GM19023 (cell line): Measurements from ENCODE around the gene FAM13A.
A peak's percentile ranks its signal among the peaks of the same experiment; 100 is the strongest.
"Not testable (repeated sequence)": the region's sequence is repeated elsewhere in the genome, so short reads cannot be mapped to it uniquely, and the experiment has no call there.

Experiments
- ATAC-seq: cut with Tn5 transposase; IDR thresholded peaks from one replicate; pipeline ENCODE4 v1.9.1; 2021; ENCODE audit warnings: mild to moderate bottlenecking, moderate library complexity; ENCODE audit not compliant: unreplicated experiment

FAM13A gene

DNA sequence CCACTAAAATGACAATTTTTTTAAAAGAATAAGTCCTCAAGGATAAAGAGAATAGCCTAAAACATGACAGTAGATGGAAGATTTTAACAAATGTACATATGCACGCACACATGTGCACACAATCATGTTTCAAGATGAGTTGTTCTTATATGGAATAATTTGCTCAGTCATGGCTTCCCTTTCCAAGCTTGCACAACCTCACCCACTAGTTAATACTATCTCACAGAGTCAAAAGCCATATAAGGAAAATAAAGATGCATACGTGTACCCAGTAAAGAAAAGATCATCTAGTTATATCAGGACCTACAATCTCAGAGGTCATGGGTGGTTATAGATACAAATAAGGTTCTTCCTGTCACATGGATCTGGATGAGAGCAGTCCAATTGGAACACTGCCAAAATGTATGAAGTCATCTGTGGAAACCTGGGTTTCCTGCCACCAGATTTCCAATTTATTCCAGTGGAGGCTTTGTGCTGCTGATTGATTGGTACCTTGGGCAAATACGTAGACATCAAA lies 56.1 kb downstream of the FAM13A start:
- ATAC-seq, result no peak

DNA sequence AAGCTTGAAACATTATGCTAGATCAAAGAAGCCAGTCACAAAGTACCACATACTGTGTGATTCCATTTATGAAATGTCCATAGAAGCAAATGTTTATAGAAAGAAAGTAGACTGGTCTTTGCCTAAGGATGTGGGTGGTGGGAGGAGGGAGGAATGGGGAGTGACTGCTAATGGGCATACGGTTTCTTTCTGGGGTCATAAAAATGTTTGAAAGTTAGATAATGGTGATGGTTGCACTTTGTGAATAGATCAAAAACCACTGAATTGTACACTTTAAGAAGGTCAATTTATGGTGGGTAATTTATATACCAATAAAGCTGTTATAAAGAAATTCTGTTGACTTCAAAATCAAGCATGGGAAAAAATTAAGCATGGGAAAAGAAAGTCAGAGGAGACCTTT lies 56.6 kb downstream of the FAM13A start:
- ATAC-seq, result no peak

DNA sequence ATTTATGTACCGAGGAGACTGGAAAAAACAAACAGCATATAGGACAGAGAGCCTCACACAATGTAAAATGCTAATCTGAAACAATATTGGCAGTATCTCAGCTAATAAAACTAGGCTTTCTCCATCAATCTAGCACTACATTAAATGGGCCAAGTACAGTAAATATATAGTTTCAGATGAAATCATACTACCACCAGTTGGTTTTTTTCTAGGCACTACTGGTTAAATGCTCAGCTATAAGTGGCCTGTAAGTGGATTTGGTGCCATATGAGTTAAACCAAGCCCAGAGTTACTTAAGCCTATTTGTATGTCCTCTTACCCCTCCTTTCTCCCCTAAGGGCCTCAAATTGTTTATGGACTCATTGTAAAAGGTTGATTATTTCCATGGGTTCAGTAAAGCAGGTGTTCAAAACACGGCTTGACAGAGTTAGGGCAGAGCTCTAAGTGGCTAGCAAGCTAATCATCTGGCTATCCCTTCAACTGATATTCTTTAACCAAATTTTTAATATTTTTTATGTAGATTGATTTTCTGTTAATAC lies 57.5 kb downstream of the FAM13A start:
- no peak for ATAC-seq

GRCh38 chr4:88998891-88999290 lies 58.1 kb downstream of the FAM13A start:
- no peak for ATAC-seq

GRCh38 chr4:88998001-88998400 lies 59.0 kb downstream of the FAM13A start:
- no peak for ATAC-seq

GRCh38 chr4:88995874-88996273 lies 61.1 kb downstream of the FAM13A start:
- ATAC-seq, result no peak

GRCh38 chr4:88995257-88995656 lies 61.7 kb downstream of the FAM13A start:
- ATAC-seq, result not testable (repeated sequence)

DNA sequence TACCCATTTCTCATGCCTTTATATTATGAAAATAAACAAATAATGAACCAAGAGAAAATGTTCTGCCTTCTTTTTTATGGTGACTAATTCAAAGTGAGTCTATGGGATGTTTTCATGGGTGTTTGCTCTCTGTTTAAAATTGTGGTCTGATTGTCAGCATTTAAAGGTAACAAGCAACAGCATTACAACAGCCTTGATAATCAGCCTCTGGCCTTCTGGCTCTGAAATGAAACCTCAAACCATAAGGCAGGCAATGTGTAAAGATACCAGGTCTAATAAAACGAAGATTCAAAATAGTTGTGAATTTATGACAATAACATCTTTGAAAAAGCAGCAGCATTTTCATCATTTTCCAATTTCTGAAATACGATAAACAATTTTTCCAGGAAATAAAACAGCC lies 63.7 kb downstream of the FAM13A start:
- ATAC-seq, result no peak

DNA sequence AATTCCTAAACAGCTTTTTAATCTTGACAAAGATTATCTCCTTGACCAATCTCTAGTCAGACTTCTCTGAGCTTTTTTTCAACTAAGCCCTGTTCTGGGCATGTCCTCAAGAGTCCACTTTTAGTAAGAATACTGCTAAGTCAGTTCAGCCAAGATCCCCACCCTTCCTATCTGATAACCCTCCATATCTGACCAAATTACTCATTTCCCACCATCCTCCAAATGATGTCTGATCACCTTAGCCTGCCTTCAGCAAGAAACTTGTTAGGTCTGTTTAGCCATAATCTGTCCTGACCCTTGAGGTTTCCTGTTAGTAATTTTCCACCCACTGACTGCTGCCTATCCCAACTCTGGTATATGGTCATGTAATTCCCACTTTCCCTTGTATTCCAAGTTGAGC lies 65.2 kb downstream of the FAM13A start:
- no peak for ATAC-seq

DNA sequence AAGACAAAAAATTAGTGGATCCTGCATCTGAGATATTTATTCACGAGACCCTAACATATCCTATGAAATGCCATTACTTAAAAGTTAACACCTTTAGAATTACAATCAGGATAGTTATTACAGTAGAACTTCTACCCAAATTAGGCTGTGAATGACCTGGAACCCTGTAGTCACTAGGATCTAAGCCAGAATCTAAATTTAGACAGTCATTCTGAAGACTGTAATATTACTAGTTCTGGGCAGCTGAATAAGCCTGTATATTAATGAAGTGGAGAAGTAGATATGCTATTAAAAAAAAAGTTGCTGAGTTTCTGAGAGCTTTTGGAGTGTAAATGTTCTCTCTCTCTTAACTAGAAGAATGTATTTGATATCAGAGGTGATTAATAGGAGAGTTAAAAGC lies 67.0 kb downstream of the FAM13A start:
- ATAC-seq, result no peak

- no peak for ATAC-seq
Measured at GRCh38 chr4:88985088-88985773, 71.8 kb downstream of the FAM13A start.

DNA sequence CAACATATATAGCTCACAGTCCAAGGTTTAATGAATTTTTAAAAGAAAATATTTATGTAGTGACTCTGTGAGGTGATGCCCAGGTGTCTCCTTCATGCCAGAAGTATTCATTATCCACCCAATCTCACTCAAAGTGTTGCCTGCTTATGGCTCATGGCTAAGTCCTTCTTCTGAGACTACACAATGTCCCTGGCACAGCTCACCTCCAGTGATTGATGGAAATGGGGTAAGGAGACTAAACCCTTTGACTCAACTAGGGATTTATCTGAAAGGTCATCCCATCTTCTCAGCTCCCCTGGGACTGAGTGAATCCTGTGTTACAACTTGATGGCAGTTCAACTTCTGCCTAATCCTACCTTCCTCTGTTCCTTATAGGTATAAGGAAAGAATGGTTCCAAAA lies 74.2 kb downstream of the FAM13A start:
- ATAC-seq, result no peak

- ATAC-seq, result peak; percentile 73
Measured at GRCh38 chr4:88981993-88982392, 75.0 kb downstream of the FAM13A start.

DNA sequence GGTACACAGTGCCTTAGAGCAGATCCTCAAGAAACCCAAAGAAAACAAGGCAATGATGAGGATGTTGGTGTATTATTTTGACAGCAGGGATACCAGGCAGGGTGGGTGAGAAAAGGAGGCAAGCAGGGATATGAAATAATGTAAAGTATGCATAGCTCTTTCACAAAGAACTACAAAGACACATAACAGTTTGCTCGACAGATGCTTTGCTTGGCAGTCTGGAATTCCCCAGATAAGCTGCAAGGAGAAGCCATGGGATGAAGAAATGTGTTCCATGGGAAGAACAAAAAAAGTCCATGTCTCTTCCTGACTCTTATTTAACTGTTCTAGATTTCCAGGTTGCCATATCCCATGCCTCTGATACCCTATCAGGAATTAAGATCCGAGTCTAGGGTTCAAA lies 75.4 kb downstream of the FAM13A start:
- ATAC-seq, result no peak

DNA sequence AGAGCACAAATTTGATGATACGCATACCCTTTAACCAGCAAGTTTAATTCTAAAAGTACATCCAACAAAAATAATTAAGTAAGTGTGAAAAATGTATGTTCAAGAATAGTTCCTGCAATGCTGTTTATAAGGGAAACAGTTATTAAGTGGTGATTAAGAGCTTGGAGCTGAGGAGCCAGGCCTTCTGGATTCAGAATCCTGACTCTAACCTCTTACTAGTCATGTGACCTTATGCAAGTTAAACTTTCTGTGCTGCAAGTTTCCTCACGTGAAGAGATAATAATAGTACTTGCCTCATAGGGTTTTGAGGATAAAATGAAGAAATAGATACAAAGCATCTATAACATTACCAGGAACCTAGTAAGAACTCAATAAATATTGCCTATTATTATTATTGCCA lies 77.7 kb downstream of the FAM13A start:
- ATAC-seq, result no peak

- no peak for ATAC-seq
Measured at GRCh38 chr4:88976775-88977035, 80.3 kb downstream of the FAM13A start.

GRCh38 chr4:88975958-88976774 lies 80.8 kb downstream of the FAM13A start:
- ATAC-seq, result no peak

DNA sequence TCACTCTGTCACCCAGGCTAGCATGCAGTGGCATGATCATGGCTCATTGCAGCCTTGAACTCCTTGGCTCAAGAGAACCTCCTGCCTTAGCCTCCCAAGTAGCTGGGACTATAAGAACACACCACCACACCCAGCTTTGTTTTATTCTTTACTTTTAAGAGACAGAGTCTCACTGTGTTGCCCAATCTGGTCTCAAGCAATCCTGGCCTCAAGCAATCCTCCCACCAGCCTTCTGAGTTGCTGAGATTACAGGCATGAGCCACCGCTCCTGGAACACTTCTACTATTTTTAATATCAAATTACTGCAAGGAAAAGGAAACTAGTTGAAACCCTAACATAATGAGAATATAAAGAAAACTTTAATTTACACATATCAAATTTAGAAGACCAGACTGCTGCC lies 85.4 kb downstream of the FAM13A start:
- no peak for ATAC-seq

DNA sequence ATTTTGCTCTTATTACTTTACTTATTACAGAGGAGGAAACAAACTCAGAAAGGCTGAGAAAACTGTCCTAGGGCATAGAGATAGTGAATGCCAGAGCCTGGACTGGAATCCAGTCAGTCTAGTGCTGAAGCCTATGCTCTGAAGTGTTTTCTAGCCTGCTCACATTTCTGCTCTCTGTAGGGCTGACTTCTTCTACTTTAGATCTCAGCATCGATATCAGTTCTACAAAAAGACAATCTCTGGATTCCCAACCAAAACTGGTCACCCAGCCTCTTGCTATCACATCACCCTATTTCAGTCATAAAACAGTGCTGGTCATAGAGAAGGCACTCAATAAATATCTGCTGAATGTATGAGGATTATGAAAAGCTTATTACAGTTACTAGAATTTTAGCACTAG lies 87.2 kb downstream of the FAM13A start:
- ATAC-seq, result no peak

DNA sequence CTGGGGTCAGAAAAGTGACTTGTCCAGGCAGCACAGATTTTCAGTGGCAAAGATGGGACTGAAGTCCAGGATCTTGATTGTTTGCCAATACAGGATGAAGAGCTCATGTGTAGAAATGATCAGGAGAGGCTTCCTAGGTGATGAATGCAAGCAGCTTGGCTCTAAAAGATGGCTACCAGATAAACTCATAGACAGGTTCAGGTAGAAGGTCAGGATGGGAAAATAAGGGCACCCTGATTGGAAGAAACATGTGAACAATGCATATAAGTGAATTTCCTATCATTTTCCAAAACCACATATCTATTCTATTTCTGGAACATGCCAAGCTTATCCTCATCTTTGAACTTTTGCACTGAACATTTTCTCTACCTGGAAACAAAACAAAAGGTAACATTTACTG lies 87.7 kb downstream of the FAM13A start:
- no peak for ATAC-seq

- ATAC-seq, result no peak
Measured at GRCh38 chr4:88967883-88968331, 89.1 kb downstream of the FAM13A start.

- ATAC-seq, result no peak
Measured at GRCh38 chr4:88965053-88965452, 91.9 kb downstream of the FAM13A start.
